GM18498 (cell line): ENCODE data around the gene CTBP2.
"Not testable (repeated sequence)": the region's sequence is repeated elsewhere in the genome, so short reads cannot be mapped to it uniquely, and the experiment has no call there.

Experiments used
- ATAC-seq: cut with Tn5 transposase; IDR thresholded peaks from one replicate; pipeline ENCODE4 v1.9.1; 2021; ENCODE audit warnings: mild to moderate bottlenecking, moderate library complexity; ENCODE audit not compliant: unreplicated experiment

Gene CTBP2

GRCh38 chr10:125093974-125094705 lies 66.2 kb downstream of the CTBP2 start:
- ATAC-seq: no peak

- ATAC-seq: no peak
Observed at GRCh38 chr10:125093199-125093973, 67.0 kb downstream of the CTBP2 start.

GRCh38 chr10:125092564-125093031 lies 67.8 kb downstream of the CTBP2 start:
- no peak for ATAC-seq

GRCh38 chr10:125091891-125092290 lies 68.5 kb downstream of the CTBP2 start:
- ATAC-seq: no peak

- no peak for ATAC-seq
Observed at GRCh38 chr10:125089469-125089868, 70.9 kb downstream of the CTBP2 start.

- ATAC-seq: no peak
Observed at GRCh38 chr10:125087897-125088215, 72.5 kb downstream of the CTBP2 start.

- no peak for ATAC-seq
Observed at GRCh38 chr10:125087191-125087896, 73.0 kb downstream of the CTBP2 start.

- no peak for ATAC-seq
Observed at GRCh38 chr10:125086691-125087090, 73.7 kb downstream of the CTBP2 start.

GRCh38 chr10:125085258-125086054 lies 74.9 kb downstream of the CTBP2 start:
- ATAC-seq: no peak

- ATAC-seq: no peak
Observed at GRCh38 chr10:125084614-125085257, 75.6 kb downstream of the CTBP2 start.

GRCh38 chr10:125084191-125084613 lies 76.2 kb downstream of the CTBP2 start:
- no peak for ATAC-seq

GRCh38 chr10:125083576-125083920 lies 76.8 kb downstream of the CTBP2 start:
- no peak for ATAC-seq

- ATAC-seq: no peak
Observed at GRCh38 chr10:125082881-125083575, 77.3 kb downstream of the CTBP2 start.

- ATAC-seq: not testable (repeated sequence)
Observed at GRCh38 chr10:125082471-125082870, 77.9 kb downstream of the CTBP2 start.

GRCh38 chr10:125081931-125082330 lies 78.4 kb downstream of the CTBP2 start:
- no peak for ATAC-seq

- ATAC-seq: no peak
Observed at GRCh38 chr10:125080984-125081383, 79.4 kb downstream of the CTBP2 start.

- ATAC-seq: no peak
Observed at GRCh38 chr10:125080296-125080695, 80.1 kb downstream of the CTBP2 start.

GRCh38 chr10:125079091-125079600 lies 81.2 kb downstream of the CTBP2 start:
- no peak for ATAC-seq

GRCh38 chr10:125076891-125077541 lies 83.3 kb downstream of the CTBP2 start:
- ATAC-seq: no peak
